Measurements from ENCODE around the gene HTR2B. TPM values are rescaled to one million over a fixed set of nuclear protein-coding genes. Genes with fewer than 3 reads are reported as not detected.
"Not testable (repeated sequence)": the region's sequence is repeated elsewhere in the genome, so short reads cannot be mapped to it uniquely, and the experiment has no call there.

The HTR2B gene
- total and polyA plus RNA-seq, 2 experiments from 2014 or later, result 0.15 TPM; not detected in 1

DNA sequence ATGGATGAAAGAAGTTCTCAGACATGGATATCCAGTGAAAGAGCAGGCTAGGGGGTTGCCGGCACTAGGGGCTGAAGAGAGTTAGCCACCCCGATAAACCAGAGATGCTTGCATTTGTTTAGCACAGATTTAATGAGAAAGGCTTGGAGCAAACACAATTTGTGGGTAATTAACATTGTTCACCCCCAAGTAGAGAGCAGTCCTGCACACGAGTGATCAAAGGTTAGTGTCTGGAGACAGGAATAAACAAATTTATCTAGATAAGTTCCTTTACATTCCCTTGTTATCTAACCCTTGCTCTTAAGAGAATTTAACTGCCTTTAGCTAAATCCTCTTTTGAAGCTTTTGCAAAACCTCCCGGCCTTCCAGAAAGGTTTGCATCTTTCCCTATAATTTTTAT is 23.9 kb downstream of the HTR2B start:
- Histone ChIP-seq H3K79me2 (ENCODE audit: insufficient read depth) (peaks cover 15% of the 10 kb centered on the region), H3F3A (ENCODE audit: insufficient read depth) (peaks cover 25% of the 10 kb centered on the region), H4K20me1 (ENCODE audit: insufficient read depth) (no peaks in the 10 kb centered on the region), H3K9ac (no peak overlapping the region), H3K4me2 (ENCODE audit: unreplicated experiment) (no peak overlapping the region), H3K27ac (no peak overlapping the region), H2AFZ (no peak overlapping the region), H3K9me3 (ENCODE audit: low read depth) (no peaks in the 10 kb centered on the region), H3K27me3 (replicated peaks; ENCODE audit: insufficient read depth) (no peaks in the 10 kb centered on the region), H3K36me3 (ENCODE audit: low read depth) (peaks cover 6% of the 10 kb centered on the region; the same call in 1 of the 2 replicates), H3K4me3 (no peak overlapping the region), H3K9me2 (ENCODE audit: insufficient read depth) (no peaks in the 10 kb centered on the region), H3K4me1 (ENCODE audit: insufficient read depth) (peaks cover 12% of the 10 kb centered on the region; the same call in 1 of the 2 replicates)
- no peak for TF ChIP-seq EZH2 (IDR thresholded peaks at IDR 0.05; ENCODE audit: insufficient read depth, poor library complexity, severe bottlenecking)
- TF ChIP-seq EZH2phosphoT487 (IDR thresholded peaks at IDR 0.05; ENCODE audit: insufficient read depth, low read depth), result no peak
- in situ Hi-C loops (cut with MboI), result loop anchor here (10.0 to 25.0 kb wide), 2 partner anchors 94 to 311 kb away; partner anchors contain the start of gene ARMC9
- WGBS, 2 experiments (ENCODE audit: low coverage in 1 of 2, low lambda C conversion rate in 2 of 2, missing lambda C conversion rate in 2 of 2), result 80 to 90% methylated on average over 4 of the region's 4 CpGs
- no peak for DNase-seq

DNA sequence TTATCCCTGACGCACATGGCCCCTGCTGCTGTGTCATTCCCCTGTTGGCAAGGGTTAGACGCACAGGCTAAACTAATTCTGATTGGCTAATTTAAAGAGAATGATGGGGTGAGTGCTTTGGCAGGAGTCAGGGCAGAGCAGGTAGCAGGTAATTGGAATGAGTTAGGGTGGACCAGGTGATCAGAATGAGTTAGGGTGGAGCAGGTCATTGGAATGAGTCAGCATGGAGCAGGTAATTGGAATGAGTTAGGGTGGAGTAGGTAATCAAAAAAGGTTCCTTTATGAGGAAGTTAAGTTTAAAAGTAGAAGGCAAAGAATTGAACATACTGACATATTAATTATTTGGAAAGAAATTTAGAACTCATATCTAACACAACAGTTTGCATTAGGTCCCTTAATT is 24.5 kb downstream of the HTR2B start:
- H3K27me3 ChIP-seq (replicated peaks; ENCODE audit: insufficient read depth); H4K20me1 ChIP-seq (ENCODE audit: insufficient read depth); H3K9me2 ChIP-seq (ENCODE audit: insufficient read depth); H2AFZ ChIP-seq; H3K4me3 ChIP-seq; H3K9me3 ChIP-seq (ENCODE audit: low read depth); H3K9ac ChIP-seq; DNase-seq; H3K27ac ChIP-seq; H3K4me2 ChIP-seq (ENCODE audit: unreplicated experiment): not testable (repeated sequence)
- 100% methylated on average over 2 of the region's 2 CpGs for WGBS, 2 experiments (ENCODE audit: low coverage in 1 of 2, low lambda C conversion rate in 2 of 2, missing lambda C conversion rate in 2 of 2)
- in situ Hi-C loops (cut with MboI), result loop anchor here (10.0 to 25.0 kb wide), 2 partner anchors 94 to 312 kb away; partner anchors contain the start of gene ARMC9
- peaks cover 25% of the 10 kb centered on the region for H3F3A ChIP-seq (ENCODE audit: insufficient read depth)
- H3K4me1 ChIP-seq (ENCODE audit: insufficient read depth), result peaks cover 12% of the 10 kb centered on the region; the same call in 1 of the 2 replicates
- H3K79me2 ChIP-seq (ENCODE audit: insufficient read depth), result peaks cover 11% of the 10 kb centered on the region
- peaks cover 12% of the 10 kb centered on the region; the same call in 1 of the 2 replicates for H3K36me3 ChIP-seq (ENCODE audit: low read depth)

DNA sequence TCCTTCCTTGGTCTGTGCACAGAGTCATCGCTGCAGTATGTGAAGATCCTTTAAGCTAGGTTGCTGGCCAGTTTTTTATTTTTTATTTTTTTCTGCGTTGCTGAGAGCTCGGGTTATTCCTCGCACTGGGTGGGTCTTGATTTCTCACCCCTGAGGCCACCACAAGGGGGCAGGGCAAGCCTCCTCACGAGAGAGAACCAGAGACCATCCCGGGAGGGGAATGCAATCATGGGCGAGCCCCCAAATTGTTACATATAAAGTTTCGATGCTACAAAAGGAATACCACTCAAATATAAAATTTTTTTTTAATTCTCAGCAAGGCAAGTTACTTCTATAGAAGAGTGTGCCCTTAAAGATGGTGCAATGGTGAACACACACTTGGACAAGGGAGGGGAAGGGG is 24.9 kb downstream of the HTR2B start:
- WGBS, 2 experiments (ENCODE audit: low coverage in 1 of 2, low lambda C conversion rate in 2 of 2, missing lambda C conversion rate in 2 of 2), result 96 to 99% methylated on average over 8 of the region's 8 CpGs
- peaks cover 25% of the 10 kb centered on the region for H3F3A ChIP-seq (ENCODE audit: insufficient read depth)
- no peak for DNase-seq
- no peak overlapping the region for H3K27ac ChIP-seq
- peaks cover 12% of the 10 kb centered on the region; the same call in 1 of the 2 replicates for H3K4me1 ChIP-seq (ENCODE audit: insufficient read depth)
- no peak overlapping the region for H3K9ac ChIP-seq
- in situ Hi-C loops (cut with MboI), result loop anchor here (10.0 to 25.0 kb wide), 2 partner anchors 95 to 312 kb away; partner anchors contain the start of gene ARMC9
- H3K4me3 ChIP-seq, result no peak overlapping the region
- H3K36me3 ChIP-seq (ENCODE audit: low read depth), result peaks cover 13% of the 10 kb centered on the region; the same call in 1 of the 2 replicates
- H3K9me2 ChIP-seq (ENCODE audit: insufficient read depth), result no peaks in the 10 kb centered on the region
- TF ChIP-seq EZH2 (IDR thresholded peaks at IDR 0.05; ENCODE audit: insufficient read depth, poor library complexity, severe bottlenecking) (no peak), EZH2phosphoT487 (IDR thresholded peaks at IDR 0.05; ENCODE audit: insufficient read depth, low read depth) (no peak)
- no peaks in the 10 kb centered on the region for H3K9me3 ChIP-seq (ENCODE audit: low read depth)
- H2AFZ ChIP-seq, result no peak overlapping the region
- no peaks in the 10 kb centered on the region for H4K20me1 ChIP-seq (ENCODE audit: insufficient read depth)
- no peaks in the 10 kb centered on the region for H3K27me3 ChIP-seq (replicated peaks; ENCODE audit: insufficient read depth)
- H3K79me2 ChIP-seq (ENCODE audit: insufficient read depth), result peaks cover 11% of the 10 kb centered on the region
- no peak overlapping the region for H3K4me2 ChIP-seq (ENCODE audit: unreplicated experiment)

DNA sequence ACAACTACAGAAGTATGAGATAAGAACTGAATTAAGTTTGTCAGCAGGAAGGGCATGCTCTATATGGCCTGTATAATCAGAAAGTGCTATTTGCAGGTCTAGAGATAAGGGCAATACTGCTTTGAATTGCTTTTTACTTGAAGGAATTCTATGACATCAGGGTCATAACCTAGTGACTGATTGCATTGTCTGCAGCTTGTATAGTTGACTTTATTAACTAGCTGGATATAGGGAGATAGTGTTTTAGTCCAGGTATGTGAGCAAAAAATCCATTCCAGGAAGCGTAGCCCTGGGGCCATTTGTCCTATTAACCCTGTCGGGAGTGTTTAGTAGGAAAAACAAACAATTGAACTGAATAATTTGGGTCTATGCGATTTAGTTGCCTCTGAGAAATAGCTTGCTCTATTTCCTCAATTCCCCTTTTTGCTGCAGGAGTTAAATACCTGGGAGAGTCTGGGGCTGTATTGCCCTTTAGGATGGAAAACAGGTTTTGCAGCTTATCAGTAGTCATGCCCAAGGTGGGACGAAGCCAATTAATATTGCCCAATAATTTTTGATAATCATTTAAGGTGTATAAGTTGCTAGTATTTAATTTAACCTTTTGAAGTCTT is 30.0 kb downstream of the HTR2B start:
- Histone ChIP-seq H3K4me3 (no peak overlapping the region), H3K4me1 (ENCODE audit: insufficient read depth) (no peaks in the 10 kb centered on the region), H3K9me2 (ENCODE audit: insufficient read depth) (no peaks in the 10 kb centered on the region), H3K9me3 (ENCODE audit: low read depth) (no peaks in the 10 kb centered on the region), H3K36me3 (ENCODE audit: low read depth) (peaks cover 12% of the 10 kb centered on the region; the same call in 1 of the 2 replicates), H3K27me3 (replicated peaks; ENCODE audit: insufficient read depth) (no peaks in the 10 kb centered on the region), H2AFZ (no peak overlapping the region), H3K27ac (no peak overlapping the region), H3K4me2 (ENCODE audit: unreplicated experiment) (no peak overlapping the region), H4K20me1 (ENCODE audit: insufficient read depth) (no peaks in the 10 kb centered on the region), H3K9ac (no peak overlapping the region), H3K79me2 (ENCODE audit: insufficient read depth) (peaks cover 36% of the 10 kb centered on the region), H3F3A (ENCODE audit: insufficient read depth) (no peaks in the 10 kb centered on the region)
- 98 to 99% methylated on average over 4 of the region's 4 CpGs for WGBS, 2 experiments (ENCODE audit: low coverage in 1 of 2, low lambda C conversion rate in 2 of 2, missing lambda C conversion rate in 2 of 2)
- in situ Hi-C loops (cut with MboI), result no loop called here
- no peak for DNase-seq
- TF ChIP-seq EZH2 (IDR thresholded peaks at IDR 0.05; ENCODE audit: insufficient read depth, poor library complexity, severe bottlenecking) (no peak), EZH2phosphoT487 (IDR thresholded peaks at IDR 0.05; ENCODE audit: insufficient read depth, low read depth) (no peak)

Measured in GM23248 (cell line).